ENCODE results near the gene ZNF618. TPM values are rescaled to one million over a fixed set of nuclear protein-coding genes. Genes with fewer than 3 reads are reported as not detected.

ZNF618 gene
- total RNA-seq, 1 donor from 2014 or later, result 7.8 TPM

- no peak for DNase-seq
Measured at GRCh38 chr9:113958556-113958955, 82.4 kb downstream of the ZNF618 start.

GRCh38 chr9:113960768-113961167 lies 84.7 kb downstream of the ZNF618 start:
- DNase-seq, result no peak

- DNase-seq, result no peak
Measured at GRCh38 chr9:113962396-113962795, 86.3 kb downstream of the ZNF618 start.

GRCh38 chr9:113963017-113963620 lies 87.0 kb downstream of the ZNF618 start:
- DNase-seq, result no peak

GRCh38 chr9:113963696-113964494 lies 87.8 kb downstream of the ZNF618 start:
- peak; percentile 38 for DNase-seq

- peak; percentile 79 for DNase-seq
Measured at GRCh38 chr9:113964495-113965170, 88.5 kb downstream of the ZNF618 start.

GRCh38 chr9:113966394-113966793 lies 90.3 kb downstream of the ZNF618 start:
- no peak for DNase-seq

GRCh38 chr9:113967380-113967779 lies 91.3 kb downstream of the ZNF618 start:
- no peak for DNase-seq

- DNase-seq, result no peak
Measured at GRCh38 chr9:113969343-113969742, 93.2 kb downstream of the ZNF618 start.

GRCh38 chr9:113973226-113973625 lies 97.1 kb downstream of the ZNF618 start:
- no peak for DNase-seq

- no peak for DNase-seq
Measured at GRCh38 chr9:113973963-113974413, 97.9 kb downstream of the ZNF618 start.

- no peak for DNase-seq
Measured at GRCh38 chr9:113976915-113977314, 100.8 kb downstream of the ZNF618 start.

GRCh38 chr9:113978725-113979342 lies 102.7 kb downstream of the ZNF618 start:
- DNase-seq, result no peak

GRCh38 chr9:113979343-113980127 lies 103.4 kb downstream of the ZNF618 start:
- no peak for DNase-seq

GRCh38 chr9:113984639-113985380 lies 108.7 kb downstream of the ZNF618 start:
- DNase-seq, result no peak

GRCh38 chr9:113985968-113986585 lies 110.0 kb downstream of the ZNF618 start:
- DNase-seq, result no peak

- no peak for DNase-seq
Measured at GRCh38 chr9:113986931-113987330, 110.8 kb downstream of the ZNF618 start.

GRCh38 chr9:113987526-113987925 lies 111.4 kb downstream of the ZNF618 start:
- DNase-seq, result no peak

GRCh38 chr9:113988385-113989016 lies 112.4 kb downstream of the ZNF618 start:
- no peak for DNase-seq
